ENCODE measurements around the gene RPA3. TPM values are rescaled to one million over a fixed set of nuclear protein-coding genes. Genes with fewer than 3 reads are reported as not detected.

The RPA3 gene
- total RNA-seq, 2 donors from 2014 or later: 150 to 163 TPM

DNA sequence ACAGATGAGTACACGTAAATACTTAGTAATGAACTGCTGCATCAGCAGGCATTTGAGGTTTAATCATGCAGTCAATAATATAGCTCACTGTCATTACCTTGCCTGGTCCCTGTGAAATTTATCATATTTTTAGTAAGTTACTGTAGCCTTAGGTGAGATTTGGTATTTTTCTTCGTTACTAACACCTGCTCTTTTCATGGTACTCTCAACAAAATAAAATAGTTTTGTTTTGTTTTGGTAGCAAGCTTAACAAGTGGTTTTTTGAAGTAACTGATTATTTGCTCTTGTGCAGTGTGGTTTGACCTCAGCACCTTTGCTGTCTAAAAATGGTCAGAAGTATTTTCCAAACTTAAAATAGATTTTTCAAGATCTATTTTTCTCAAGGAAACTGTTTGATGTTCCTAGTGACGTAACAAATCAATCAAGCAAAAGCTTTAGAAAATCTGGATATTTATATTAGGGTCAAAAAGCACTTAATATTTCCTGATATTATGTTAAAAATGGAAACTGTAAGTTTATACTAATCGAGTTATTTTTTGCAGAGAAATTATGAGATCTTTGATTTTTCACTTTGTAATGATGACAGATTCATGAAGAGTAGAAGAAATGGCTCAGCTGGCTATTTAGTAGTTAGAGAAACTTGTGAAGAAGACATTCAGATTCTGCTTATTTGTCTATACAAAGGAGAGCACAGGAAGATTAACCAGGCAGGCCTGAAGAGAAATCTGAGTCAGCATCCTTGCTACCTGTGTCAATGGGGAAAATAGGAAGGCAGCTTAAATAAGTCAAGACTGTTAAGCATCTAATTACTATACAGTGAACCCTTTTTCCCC, 21.0 kb upstream of the RPA3 start:
- DNase-seq (ENCODE audit: low spot score in 2 of 2): no peak
- Mint-ChIP-seq H3K27ac (no peak overlapping the region), H3K36me3 (no peaks in the 10 kb centered on the region), H3K9me3 (no peaks in the 10 kb centered on the region)
- ATAC-seq: no peak

DNA sequence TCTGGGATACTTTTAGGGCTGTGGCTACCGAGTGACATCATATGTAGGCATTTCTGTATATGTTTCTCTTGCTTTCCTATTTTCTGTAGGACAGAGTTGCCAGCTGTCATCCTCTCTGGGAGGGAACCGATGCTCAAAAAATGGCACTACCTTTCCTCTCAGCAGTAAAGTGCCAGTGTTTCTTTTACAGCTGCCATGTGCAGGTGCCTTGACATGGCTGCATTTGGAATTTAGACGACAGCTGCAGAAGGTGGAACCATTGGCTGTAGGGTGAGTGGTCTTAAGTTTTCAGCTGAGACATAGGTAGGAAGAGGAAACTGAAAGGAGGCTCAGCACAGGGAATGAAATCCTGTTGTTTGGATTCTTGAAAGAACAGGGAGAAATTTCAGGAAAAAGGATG, 20.2 kb upstream of the RPA3 start:
- Mint-ChIP-seq H3K27ac (no peak overlapping the region), H3K36me3 (no peaks in the 10 kb centered on the region), H3K9me3 (no peaks in the 10 kb centered on the region)
- ATAC-seq: no peak
- DNase-seq (ENCODE audit: low spot score in 2 of 2): no peak

DNA sequence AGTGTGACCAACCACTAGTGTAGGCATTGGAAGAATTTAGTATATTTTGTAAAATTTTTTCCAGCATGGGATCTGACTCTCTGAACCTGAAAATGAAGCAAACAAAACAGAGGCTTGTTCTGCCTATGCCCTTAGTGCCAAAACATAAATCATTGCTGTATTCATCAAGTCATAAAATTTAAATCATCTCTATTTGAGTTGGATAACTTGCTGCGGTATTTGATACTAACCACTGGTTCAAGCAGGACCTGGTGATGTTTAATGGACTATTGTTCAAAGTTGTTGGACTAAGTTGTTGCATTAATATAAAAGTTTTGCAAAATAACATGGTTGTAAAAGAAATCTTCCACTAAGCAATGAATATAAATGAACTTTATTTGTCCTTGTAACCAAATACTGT, 19.8 kb upstream of the RPA3 start:
- H3K27ac Mint-ChIP-seq: no peak overlapping the region
- ATAC-seq (no peak), DNase-seq (ENCODE audit: low spot score in 2 of 2) (no peak)
- no peaks in the 10 kb centered on the region for H3K36me3 Mint-ChIP-seq
- no peaks in the 10 kb centered on the region for H3K9me3 Mint-ChIP-seq

DNA sequence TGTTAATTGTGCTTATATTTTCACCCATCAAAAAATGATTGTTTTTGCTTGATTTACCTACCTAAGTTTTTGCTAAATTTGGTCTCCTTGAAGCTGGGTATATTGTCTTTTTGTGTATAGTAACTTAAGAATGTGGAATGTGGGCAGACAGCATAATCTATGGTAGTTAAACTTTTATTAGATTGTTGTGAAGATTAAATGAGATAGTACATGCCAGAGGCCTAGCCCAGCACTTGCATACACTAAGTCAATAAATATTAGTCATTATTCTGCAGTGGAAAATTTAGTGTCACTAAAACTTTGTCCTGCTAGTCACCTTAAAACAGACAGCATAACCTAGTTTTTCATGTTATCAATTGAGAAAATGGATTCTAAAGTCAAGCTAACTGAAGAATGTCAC, 19.3 kb upstream of the RPA3 start:
- no peak for DNase-seq (ENCODE audit: low spot score in 2 of 2)
- no peak for ATAC-seq
- no peaks in the 10 kb centered on the region for H3K36me3 Mint-ChIP-seq
- H3K27ac Mint-ChIP-seq: no peak overlapping the region
- no peaks in the 10 kb centered on the region for H3K9me3 Mint-ChIP-seq

DNA sequence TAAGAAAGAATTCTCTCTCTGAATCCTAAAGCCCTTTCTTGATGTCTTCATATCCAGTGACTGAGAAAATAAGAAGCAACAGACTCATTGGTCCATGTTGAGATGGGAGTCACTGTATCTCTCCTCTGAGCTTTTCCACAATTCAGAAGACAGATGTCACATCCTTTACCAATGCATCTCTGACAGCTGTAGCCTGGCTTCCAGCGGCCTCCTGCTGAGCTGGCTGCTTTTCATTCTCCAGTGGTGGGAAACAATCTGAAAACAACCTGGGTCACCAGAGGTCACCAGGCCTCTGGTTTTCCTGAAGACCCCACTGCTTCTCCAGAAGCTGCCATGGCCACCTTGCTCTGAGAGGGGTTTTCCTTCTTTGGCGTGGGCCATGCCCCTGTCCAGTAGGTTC, 18.3 kb upstream of the RPA3 start:
- ATAC-seq (no peak), DNase-seq (ENCODE audit: low spot score in 2 of 2) (no peak)
- H3K9me3 Mint-ChIP-seq: no peaks in the 10 kb centered on the region
- no peak overlapping the region for H3K27ac Mint-ChIP-seq
- H3K36me3 Mint-ChIP-seq: no peaks in the 10 kb centered on the region

DNA sequence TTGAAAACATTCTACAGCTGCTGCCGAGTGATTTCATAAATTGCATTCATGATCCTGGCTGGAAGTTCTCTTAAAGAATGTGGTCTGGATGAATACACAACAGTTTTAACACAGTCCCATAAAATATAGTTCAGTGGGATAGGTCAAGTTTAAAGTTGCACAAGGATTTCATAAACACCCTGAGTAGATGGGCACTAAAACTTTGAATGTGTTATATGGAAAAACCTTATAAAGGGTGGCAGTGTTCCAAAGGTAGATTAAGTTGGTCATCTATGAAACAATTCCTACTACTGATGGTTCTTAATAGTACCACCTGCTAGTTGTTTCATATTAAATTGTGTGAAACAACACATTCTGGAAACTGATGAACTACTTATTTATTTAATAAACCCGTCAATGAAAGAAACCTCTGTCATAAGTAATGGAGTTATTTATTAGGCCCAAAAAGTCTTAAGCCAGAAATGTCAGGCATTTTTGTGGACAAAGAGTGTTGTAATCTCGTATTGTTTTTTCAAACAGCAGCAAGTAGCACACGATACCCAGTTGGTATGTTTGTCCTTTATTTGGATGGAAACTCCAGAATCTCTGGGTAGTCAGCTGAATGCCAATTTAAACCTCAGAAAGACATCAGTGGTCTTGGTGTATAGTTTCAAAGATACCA, 14.3 kb upstream of the RPA3 start:
- no peaks in the 10 kb centered on the region for H3K9me3 Mint-ChIP-seq
- no peaks in the 10 kb centered on the region for H3K36me3 Mint-ChIP-seq
- ATAC-seq (no peak), DNase-seq (ENCODE audit: low spot score in 2 of 2) (no peak)
- H3K27ac Mint-ChIP-seq: no peak overlapping the region

DNA sequence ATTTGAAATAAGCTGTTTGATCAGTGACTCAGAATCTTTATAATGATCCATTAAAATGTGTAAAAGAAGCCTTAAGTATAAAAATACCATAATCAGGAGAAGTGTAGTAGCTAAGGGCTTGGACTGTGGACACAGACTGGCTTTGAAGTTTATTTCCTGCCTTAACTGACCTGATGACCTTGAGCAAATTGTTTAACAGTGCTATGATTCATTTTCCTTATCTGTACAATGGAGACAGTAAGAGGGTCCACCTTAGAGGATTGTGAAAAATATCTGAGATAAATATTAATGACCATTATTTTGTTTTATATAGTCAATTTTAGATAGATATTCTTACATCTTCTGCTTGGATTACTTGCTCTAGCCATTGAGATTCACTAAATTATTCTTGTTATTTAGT, 13.3 kb upstream of the RPA3 start:
- H3K36me3 Mint-ChIP-seq: no peaks in the 10 kb centered on the region
- no peak for ATAC-seq
- peaks cover 0 to 1% of the 10 kb centered on the region in 2 donors for H3K9me3 Mint-ChIP-seq
- H3K27ac Mint-ChIP-seq: no peak overlapping the region
- DNase-seq (ENCODE audit: low spot score in 2 of 2): no peak

DNA sequence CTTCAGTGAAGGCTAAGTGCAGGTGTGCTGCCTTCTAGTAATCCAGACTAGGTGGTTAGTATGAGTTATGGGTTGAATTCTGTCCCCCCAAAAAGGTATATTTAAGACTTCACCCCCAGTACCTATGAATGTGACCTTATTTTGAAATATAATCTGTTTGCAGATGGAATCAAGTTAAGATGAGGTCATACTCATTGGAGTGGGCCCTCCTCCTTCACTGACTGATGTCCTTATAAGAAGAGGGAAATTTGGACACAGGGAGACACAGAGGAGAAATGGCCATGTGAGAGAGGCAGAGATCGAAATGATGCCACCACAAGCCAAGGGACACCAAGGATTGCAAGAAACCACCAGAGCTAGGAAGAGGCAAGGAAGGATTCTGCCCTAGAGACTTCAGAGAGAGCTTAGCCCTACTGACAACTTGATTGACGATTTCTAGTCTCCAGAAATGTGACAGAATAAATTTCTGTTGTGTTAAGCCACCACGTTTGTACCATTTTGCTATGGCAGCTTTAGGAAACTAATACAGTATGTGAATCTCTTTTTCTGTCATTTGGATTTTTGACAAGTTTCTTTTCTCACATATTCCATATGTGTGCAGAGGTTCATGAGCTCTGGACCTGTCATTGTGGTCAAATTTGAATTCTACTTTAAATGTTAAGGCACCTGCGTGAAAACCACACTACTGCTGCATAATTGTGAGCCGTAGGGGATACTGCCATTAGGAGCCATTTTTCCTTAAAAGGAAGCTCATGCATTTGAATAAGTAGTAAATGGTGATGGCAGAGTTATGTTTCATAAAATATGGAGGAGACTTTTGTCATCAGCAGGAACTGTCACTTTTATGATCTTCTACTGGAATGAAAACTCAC, 2.6 kb upstream of the RPA3 start:
- DNase-seq (ENCODE audit: low spot score in 2 of 2) (no peak), ATAC-seq (peak in 1 of 2 donors; percentile 33)
- H3K27ac Mint-ChIP-seq: no peak overlapping the region
- H3K36me3 Mint-ChIP-seq: peaks cover 4 to 12% of the 10 kb centered on the region in 2 donors
- H3K9me3 Mint-ChIP-seq: peaks cover 7% of the 10 kb centered on the region in 2 donors

DNA sequence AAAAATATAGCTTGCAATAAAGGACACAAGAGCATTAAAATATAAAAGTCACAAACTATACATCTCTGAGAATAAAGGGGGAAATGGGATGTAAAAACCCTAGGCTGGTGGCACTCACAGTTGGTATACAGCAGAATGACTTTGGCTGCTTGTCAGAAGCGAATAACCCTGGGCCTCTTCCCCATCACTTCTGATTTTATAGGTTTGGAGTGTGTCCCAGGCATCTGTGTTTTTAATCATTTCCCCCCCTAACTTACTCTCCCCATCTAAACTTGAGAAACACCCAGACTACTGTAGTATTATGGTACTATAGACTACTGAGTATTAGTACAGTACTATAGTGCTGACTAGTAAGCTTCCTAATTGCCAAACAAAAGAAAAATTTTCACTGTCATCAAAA, 1.8 kb upstream of the RPA3 start:
- Mint-ChIP-seq H3K9me3 (no peaks in the 10 kb centered on the region), H3K36me3 (peaks cover 4 to 12% of the 10 kb centered on the region in 2 donors), H3K27ac (no peak overlapping the region)
- no peak for DNase-seq (ENCODE audit: low spot score in 2 of 2)
- no peak for ATAC-seq

DNA sequence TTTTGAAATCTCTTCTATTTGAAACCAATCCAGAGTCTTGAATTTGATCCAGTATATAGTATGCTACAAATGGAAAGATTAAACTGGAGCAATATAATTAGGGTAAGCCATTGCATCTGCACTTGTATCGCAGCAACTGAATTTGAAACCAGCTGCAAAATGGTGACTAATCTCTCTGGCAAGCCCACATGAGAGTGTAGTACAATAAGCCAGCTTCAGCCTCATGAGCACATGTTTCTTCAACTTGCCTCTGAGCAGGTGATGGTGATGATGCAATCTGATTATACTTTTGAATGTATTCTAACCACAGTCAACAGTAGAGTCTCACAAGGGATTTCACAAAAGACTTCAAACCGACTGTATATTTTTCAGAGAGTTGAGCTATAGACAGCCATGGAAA, 829 bp upstream of the RPA3 start:
- no peaks in the 10 kb centered on the region for H3K9me3 Mint-ChIP-seq
- peak overlapping the region in 1 of 2 donors; percentile 77 for H3K27ac Mint-ChIP-seq
- H3K36me3 Mint-ChIP-seq: peaks cover 4 to 12% of the 10 kb centered on the region in 2 donors
- ATAC-seq (peak; percentile 99 to 100), DNase-seq (ENCODE audit: low spot score in 2 of 2) (peak in 1 of 2 donors; percentile 42)

DNA sequence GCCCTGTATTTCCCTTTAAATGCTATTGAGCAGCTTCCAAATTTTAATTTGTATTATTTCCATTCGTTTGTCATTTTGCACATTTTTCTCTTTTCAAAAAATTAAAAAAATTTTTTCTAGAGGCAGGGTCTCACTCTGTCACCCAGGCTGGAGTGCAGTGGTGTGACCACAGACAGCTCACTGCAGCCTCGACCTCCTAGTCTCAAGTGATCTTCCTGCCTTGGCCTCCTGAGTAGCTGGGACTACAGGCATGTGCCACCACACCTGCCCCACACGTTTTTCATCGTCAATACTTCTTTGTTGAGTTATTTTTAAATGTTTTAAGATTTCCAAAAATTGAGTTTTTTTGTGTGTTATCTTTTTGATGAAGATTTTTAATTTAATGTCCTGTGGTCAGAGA, 4.7 kb downstream of the RPA3 start:
- ATAC-seq (no peak), DNase-seq (ENCODE audit: low spot score in 2 of 2) (no peak)
- Mint-ChIP-seq H3K9me3 (no peaks in the 10 kb centered on the region), H3K27ac (no peak overlapping the region), H3K36me3 (peaks cover 0 to 7% of the 10 kb centered on the region in 2 donors)

DNA sequence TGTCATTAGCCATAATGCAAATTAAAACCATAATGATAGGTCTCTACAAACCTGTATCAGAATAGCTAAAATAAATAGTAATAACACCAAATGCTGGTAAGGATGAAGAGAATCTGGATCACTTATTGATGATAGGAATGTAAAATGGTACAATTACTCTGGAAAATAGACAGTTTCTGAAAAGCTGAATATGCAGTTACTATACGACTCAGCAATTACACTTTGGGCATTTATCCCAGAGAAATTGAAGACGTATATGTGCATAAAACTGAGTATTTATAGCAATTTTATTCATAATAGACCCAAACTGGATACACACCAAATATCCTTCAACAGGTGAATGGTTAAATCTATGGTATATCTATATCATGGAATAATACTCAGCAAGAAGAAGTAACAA, 7.9 kb downstream of the RPA3 start:
- H3K36me3 Mint-ChIP-seq: no peaks in the 10 kb centered on the region
- H3K27ac Mint-ChIP-seq: no peak overlapping the region
- no peaks in the 10 kb centered on the region for H3K9me3 Mint-ChIP-seq
- DNase-seq (ENCODE audit: low spot score in 2 of 2) (no peak), ATAC-seq (no peak)

DNA sequence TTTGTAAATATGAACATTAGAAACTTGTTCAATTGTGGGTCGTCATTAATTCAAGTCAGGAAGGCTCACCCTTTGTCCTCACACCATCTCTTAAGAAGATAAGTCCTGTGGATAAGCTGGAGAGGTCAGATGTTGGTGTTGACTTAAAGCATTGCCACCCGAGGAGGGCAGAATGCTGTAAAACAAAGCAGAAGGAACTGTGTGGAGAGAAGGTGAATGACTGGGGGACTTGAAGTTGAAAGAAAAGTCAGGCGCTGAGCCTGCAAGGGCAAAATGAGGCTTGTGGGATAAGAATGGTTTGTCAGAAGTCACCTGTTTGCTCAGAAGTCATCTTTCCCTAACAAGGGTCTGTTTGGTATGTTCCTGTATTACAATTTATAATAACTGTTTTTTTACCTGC, 9.1 kb downstream of the RPA3 start:
- no peaks in the 10 kb centered on the region for H3K9me3 Mint-ChIP-seq
- H3K36me3 Mint-ChIP-seq: no peaks in the 10 kb centered on the region
- ATAC-seq (no peak), DNase-seq (ENCODE audit: low spot score in 2 of 2) (no peak)
- H3K27ac Mint-ChIP-seq: no peak overlapping the region

DNA sequence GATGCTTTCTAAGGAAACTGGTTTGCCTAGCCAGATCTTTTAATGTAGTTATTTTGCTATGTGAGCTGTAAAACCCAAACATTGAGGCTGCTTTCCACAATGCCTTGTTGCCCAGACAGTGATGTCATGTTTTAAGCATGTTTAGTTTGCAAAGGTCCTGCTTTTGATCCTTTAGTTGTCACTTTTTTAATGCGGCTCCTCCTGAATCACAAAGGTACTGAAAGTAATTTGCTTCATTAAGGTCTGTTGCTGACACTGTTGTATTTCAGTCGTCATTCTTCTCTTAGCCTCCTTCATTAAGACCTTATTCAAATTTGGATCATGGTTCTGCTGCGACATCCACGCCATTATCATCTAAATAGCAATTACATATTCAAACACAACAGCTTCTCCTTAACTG, 10.6 kb downstream of the RPA3 start:
- Mint-ChIP-seq H3K27ac (no peak overlapping the region), H3K9me3 (no peaks in the 10 kb centered on the region), H3K36me3 (no peaks in the 10 kb centered on the region)
- DNase-seq (ENCODE audit: low spot score in 2 of 2) (no peak), ATAC-seq (no peak)

DNA sequence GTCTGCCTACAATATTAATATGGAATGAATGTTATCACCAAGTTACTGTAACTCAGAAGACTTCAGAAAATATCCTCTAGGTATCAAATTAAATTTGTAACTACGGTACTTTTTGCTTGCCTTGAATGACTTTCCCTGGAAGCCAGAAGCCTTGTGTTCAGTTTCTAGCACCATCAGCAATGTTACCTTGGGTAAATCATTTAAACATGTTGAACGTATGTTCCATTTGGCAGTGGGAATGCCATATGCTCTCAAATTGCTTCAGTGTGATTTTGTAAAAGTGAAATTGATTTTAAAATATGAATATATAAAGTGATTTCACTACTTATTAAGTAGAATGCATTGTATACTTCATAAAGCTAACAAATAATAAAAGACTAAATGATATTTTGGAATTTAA, 11.2 kb downstream of the RPA3 start:
- DNase-seq (ENCODE audit: low spot score in 2 of 2) (no peak), ATAC-seq (no peak)
- no peaks in the 10 kb centered on the region for H3K9me3 Mint-ChIP-seq
- H3K36me3 Mint-ChIP-seq: no peaks in the 10 kb centered on the region
- no peak overlapping the region for H3K27ac Mint-ChIP-seq

DNA sequence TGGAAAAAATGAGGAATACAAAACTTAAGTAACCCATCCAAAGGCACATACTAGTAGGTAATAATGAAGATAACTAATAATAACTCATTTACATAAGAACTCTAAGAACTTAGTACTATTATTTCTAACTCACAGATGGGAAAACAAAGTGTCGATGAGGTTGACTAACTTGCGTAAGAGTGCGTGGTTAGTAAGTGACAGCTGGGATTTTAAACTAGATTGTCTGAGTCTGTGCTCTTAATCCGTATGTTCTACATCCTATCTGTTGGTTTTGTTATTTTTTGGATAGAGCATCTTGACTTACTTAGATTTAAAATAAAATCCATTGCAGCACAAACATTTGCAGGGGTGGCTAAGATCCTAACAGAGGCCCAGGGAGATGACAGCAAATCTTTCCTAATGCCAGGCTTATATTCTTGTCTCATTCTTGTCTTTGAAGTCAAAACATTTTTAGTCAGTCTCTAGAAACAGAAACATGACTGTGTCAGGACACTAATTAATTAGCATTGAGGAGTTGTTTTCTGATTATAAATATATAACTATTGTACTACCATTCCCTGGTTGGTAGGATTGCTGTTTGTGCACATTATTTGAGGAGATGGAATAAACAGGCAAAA, 11.7 kb downstream of the RPA3 start:
- DNase-seq (ENCODE audit: low spot score in 2 of 2) (no peak), ATAC-seq (no peak)
- Mint-ChIP-seq H3K36me3 (no peaks in the 10 kb centered on the region), H3K27ac (no peak overlapping the region), H3K9me3 (no peaks in the 10 kb centered on the region)

DNA sequence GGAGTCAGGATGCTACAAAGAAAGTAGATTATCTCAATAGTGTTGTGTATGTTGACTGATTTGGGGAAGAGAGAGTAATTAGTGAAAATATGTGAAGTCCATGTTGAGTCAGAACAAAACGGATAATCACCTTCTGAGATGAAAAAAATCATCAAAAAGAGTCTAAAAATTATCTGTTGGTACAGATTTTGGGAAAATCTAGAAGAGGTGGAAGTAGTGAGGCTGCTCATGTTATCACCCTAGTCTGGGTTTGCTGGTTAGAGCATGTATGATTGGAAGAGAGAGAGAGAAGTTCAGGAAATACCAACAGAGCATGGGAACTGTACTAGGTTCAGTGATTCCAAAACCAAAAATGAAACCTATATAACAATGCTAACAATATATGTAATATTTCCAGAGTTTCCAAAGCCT, 12.3 kb downstream of the RPA3 start:
- H3K9me3 Mint-ChIP-seq: no peaks in the 10 kb centered on the region
- ATAC-seq: peak in 1 of 2 donors; percentile 63
- no peaks in the 10 kb centered on the region for H3K36me3 Mint-ChIP-seq
- H3K27ac Mint-ChIP-seq: no peak overlapping the region
- DNase-seq (ENCODE audit: low spot score in 2 of 2): no peak
